ENCODE data around the gene PRR36.

GRCh38 chr19:7832009-7832408, 42.2 kb downstream of the PRR36 start:
- TF ChIP-seq GATA2 (IDR thresholded peaks at IDR 0.05; ENCODE audit: low read depth, low read length) (no peak), GATA3 (IDR thresholded peaks at IDR 0.05; ENCODE audit: low read depth, low read length) (no peak)
